ENCODE data around the gene CXCL8.

GRCh38 chr4:73743281-73743680, 2.9 kb downstream of the CXCL8 start:
- TF ChIP-seq POLR2AphosphoS5 (IDR thresholded peaks at IDR 0.05; ENCODE audit: insufficient read depth in 1 of 2, low read depth in 1 of 2) (no peak), CTCF (IDR thresholded peaks at IDR 0.05) (no peak), POLR2A (IDR thresholded peaks at IDR 0.05) (no peak)
